ENCODE measurements around the gene CHFR. TPM values are rescaled to one million over a fixed set of nuclear protein-coding genes. Genes with fewer than 3 reads are reported as not detected.

The CHFR gene
- total and polyA plus RNA-seq, 9 of the 15 experiments (the other 6 are each of a cell fraction or from before 2014, with no cell fraction given) = 0.61 to 33.9 (median 19.3) TPM

DNA sequence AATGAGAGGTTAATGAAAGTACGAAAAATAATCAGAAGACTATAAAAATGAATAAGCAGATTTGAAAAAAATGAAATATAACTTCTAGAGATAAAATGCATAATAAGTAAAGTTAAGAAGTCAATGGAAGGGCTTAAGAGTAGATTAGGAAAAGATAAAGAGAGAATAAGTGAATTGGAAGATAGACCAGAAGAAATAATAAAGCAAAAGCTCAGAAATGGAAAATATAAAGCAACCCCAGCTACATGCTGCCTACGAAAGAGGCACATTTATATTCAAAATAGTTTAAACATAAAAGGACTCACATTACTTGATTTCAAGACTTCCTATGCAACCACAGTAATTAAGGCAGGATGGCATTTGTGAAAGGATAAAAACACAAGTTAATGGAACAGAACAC lies 48.8 kb upstream of the CHFR start:
- Histone ChIP-seq H3K4me2 (ENCODE audit: insufficient read depth, low read length) (no peak overlapping the region), H2AFZ (ENCODE audit: low read depth, low read length) (no peak overlapping the region), H3K9ac (ENCODE audit: insufficient read depth in 1 of 2, low read depth in 2 of 2, low read length in 2 of 2) (no peak overlapping the region), H3K9me1 (ENCODE audit: control insufficient read depth, insufficient read depth, low read length) (no peaks in the 10 kb centered on the region), H3K9me3 (replicated peaks; ENCODE audit: control insufficient read depth, insufficient read depth, low read depth, low read length) (peaks cover 1% of the 10 kb centered on the region), H4K20me1 (replicated peaks; ENCODE audit: control insufficient read depth, insufficient read depth, low read length) (no peaks in the 10 kb centered on the region), H3K36me3 (ENCODE audit: control insufficient read depth, insufficient read depth, low read length) (no peaks in the 10 kb centered on the region), H3K4me3 (no peak overlapping the region), H3K27me3 (ENCODE audit: control insufficient read depth in 2 of 2, insufficient read depth in 2 of 2, low read length in 2 of 2) (peaks cover 0 to 2% of the 10 kb centered on the region in 2 experiments; a peak in 1 of 5 replicates), H3K4me1 (replicated peaks in 1 of 2; ENCODE audit: control insufficient read depth in 2 of 2, insufficient read depth in 2 of 2, low read length in 2 of 2) (no peaks in the 10 kb centered on the region), H3K79me2 (ENCODE audit: control insufficient read depth, insufficient read depth, low read length) (no peaks in the 10 kb centered on the region), H3K27ac (ENCODE audit: extremely low read depth, low read depth, low read length) (no peak overlapping the region)
- in situ Hi-C loops (cut with MboI) = no loop called here
- intact Hi-C loops (cut with micrococcal nuclease) = no loop called here
- no peak for FAIRE-seq
- 0% methylated on average over 2 of the region's 2 CpGs for WGBS (ENCODE audit: insufficient coverage, low coverage, missing lambda C conversion rate)
- ChIA-PET POLR2A (no interaction called here), CTCF (ENCODE audit: low intra/inter-chr PET ratio) (no interaction called here)
- no peak for ATAC-seq
- DNase-seq (ENCODE audit: extremely low read depth in 1 of 4, low spot score in 3 of 4) = no peak
- TF ChIP-seq BRD4 (IDR thresholded peaks at IDR 0.05) (no peak), NCOA4 (IDR thresholded peaks at IDR 0.05; ENCODE audit: partially characterized antibody) (no peak), ZNF695 (CRISPR knock-in tag; IDR thresholded peaks at IDR 0.05) (no peak), SRSF9 (IDR thresholded peaks at IDR 0.05; ENCODE audit: borderline replicate concordance, low read depth, low read length) (no peak), TCF7 (IDR thresholded peaks at IDR 0.05; ENCODE audit: borderline replicate concordance) (no peak)
- TF ChIP-seq, protein P1, sequence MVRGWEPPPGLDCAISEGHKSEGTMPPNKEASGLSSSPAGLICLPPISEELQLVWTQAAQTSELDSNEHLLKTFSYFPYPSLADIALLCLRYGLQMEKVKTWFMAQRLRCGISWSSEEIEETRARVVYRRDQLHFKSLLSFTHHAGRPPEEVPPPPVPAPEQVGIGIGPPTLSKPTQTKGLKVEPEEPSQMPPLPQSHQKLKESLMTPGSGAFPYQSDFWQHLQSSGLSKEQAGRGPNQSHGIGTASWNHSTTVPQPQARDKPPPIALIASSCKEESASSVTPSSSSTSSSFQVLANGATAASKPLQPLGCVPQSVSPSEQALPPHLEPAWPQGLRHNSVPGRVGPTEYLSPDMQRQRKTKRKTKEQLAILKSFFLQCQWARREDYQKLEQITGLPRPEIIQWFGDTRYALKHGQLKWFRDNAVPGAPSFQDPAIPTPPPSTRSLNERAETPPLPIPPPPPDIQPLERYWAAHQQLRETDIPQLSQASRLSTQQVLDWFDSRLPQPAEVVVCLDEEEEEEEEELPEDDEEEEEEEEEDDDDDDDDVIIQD (CRISPR knock-in tag; IDR thresholded peaks at IDR 0.05) = no peak
- TF ChIP-seq, protein P2, sequence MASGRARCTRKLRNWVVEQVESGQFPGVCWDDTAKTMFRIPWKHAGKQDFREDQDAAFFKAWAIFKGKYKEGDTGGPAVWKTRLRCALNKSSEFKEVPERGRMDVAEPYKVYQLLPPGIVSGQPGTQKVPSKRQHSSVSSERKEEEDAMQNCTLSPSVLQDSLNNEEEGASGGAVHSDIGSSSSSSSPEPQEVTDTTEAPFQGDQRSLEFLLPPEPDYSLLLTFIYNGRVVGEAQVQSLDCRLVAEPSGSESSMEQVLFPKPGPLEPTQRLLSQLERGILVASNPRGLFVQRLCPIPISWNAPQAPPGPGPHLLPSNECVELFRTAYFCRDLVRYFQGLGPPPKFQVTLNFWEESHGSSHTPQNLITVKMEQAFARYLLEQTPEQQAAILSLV (tag; IDR thresholded peaks at IDR 0.05) = no peak
- TF ChIP-seq, protein P3, sequence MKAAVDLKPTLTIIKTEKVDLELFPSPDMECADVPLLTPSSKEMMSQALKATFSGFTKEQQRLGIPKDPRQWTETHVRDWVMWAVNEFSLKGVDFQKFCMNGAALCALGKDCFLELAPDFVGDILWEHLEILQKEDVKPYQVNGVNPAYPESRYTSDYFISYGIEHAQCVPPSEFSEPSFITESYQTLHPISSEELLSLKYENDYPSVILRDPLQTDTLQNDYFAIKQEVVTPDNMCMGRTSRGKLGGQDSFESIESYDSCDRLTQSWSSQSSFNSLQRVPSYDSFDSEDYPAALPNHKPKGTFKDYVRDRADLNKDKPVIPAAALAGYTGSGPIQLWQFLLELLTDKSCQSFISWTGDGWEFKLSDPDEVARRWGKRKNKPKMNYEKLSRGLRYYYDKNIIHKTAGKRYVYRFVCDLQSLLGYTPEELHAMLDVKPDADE (conservative IDR thresholded peaks at IDR 0.05; ENCODE audit: control insufficient read depth, low read depth, low read length) = no peak
- TF ChIP-seq, protein P4, sequence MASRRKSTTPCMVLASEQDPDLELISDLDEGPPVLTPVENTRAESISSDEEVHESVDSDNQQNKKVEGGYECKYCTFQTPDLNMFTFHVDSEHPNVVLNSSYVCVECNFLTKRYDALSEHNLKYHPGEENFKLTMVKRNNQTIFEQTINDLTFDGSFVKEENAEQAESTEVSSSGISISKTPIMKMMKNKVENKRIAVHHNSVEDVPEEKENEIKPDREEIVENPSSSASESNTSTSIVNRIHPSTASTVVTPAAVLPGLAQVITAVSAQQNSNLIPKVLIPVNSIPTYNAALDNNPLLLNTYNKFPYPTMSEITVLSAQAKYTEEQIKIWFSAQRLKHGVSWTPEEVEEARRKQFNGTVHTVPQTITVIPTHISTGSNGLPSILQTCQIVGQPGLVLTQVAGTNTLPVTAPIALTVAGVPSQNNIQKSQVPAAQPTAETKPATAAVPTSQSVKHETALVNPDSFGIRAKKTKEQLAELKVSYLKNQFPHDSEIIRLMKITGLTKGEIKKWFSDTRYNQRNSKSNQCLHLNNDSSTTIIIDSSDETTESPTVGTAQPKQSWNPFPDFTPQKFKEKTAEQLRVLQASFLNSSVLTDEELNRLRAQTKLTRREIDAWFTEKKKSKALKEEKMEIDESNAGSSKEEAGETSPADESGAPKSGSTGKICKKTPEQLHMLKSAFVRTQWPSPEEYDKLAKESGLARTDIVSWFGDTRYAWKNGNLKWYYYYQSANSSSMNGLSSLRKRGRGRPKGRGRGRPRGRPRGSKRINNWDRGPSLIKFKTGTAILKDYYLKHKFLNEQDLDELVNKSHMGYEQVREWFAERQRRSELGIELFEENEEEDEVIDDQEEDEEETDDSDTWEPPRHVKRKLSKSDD (conservative IDR thresholded peaks at IDR 0.05; ENCODE audit: low read length) = no peak
- BruUV-seq (replicated peaks) = no TSS peak

Data from K562 (cell line).